ENCODE measurements around the gene ADGRE3. TPM values are rescaled to one million over a fixed set of nuclear protein-coding genes. Genes with fewer than 3 reads are reported as not detected.

The ADGRE3 gene
- total RNA-seq, 1 experiment from 2014 or later = not detected

GRCh38 chr19:14669940-14670339 lies 4.7 kb downstream of the ADGRE3 start:
- no peak for DNase-seq
- Histone ChIP-seq H3K9me3 (ENCODE audit: control insufficient read depth, low read depth, low read length) (no peaks in the 10 kb centered on the region), H3K56ac (ENCODE audit: insufficient read length, low read depth, low read length) (no peak overlapping the region), H3K9ac (ENCODE audit: extremely low read depth, insufficient read length, low read length) (no peak overlapping the region), H4K20me1 (ENCODE audit: control insufficient read depth, insufficient read depth, insufficient read length) (no peaks in the 10 kb centered on the region), H3K14ac (ENCODE audit: insufficient read depth, low read length) (no peak overlapping the region), H2BK20ac (ENCODE audit: low read depth, low read length, poor library complexity, severe bottlenecking) (no peak overlapping the region), H3K4me1 (ENCODE audit: insufficient read depth, low read length) (no peaks in the 10 kb centered on the region), H3K27ac (ENCODE audit: insufficient read length, low read depth, low read length) (no peak overlapping the region), H2BK120ac (ENCODE audit: low read depth, low read length, poor library complexity, severe bottlenecking) (no peak overlapping the region), H3K23ac (ENCODE audit: insufficient read length, low read depth, low read length) (no peak overlapping the region), H3K79me2 (ENCODE audit: insufficient read depth, low read length) (no peaks in the 10 kb centered on the region), H3K27me3 (ENCODE audit: insufficient read depth, low read length) (no peaks in the 10 kb centered on the region), H2BK15ac (ENCODE audit: low read depth, low read length) (no peak overlapping the region), H3T11ph (ENCODE audit: low read length) (no peak overlapping the region), H2BK12ac (ENCODE audit: insufficient read length, low read depth, low read length) (no peak overlapping the region), H2BK5ac (ENCODE audit: insufficient read length, low read length) (no peak overlapping the region), H3K23me2 (ENCODE audit: insufficient read length, low read depth, low read length, poor library complexity, severe bottlenecking) (no peaks in the 10 kb centered on the region), H4K8ac (replicated peaks; ENCODE audit: insufficient read length, low read depth, low read length) (no peak overlapping the region), H3K18ac (ENCODE audit: insufficient read length, low read depth, low read length) (no peak overlapping the region), H2AFZ (ENCODE audit: low read length) (no peak overlapping the region), H4K5ac (ENCODE audit: insufficient read length, low read depth, low read length) (no peak overlapping the region), H3K4me2 (ENCODE audit: insufficient read depth, insufficient read length, low read length) (no peak overlapping the region), H3K79me1 (ENCODE audit: insufficient read depth, low read depth, low read length, poor library complexity, severe bottlenecking) (no peaks in the 10 kb centered on the region), H3K4ac (ENCODE audit: low read depth, low read length) (no peak overlapping the region), H2AK5ac (ENCODE audit: insufficient read length, low read length) (no peak overlapping the region), H4K91ac (ENCODE audit: insufficient read length, low read depth, low read length) (no peak overlapping the region)
- Mint-ChIP-seq H3K9me3 (peaks cover 29 to 89% of the 10 kb centered on the region in 2 experiments), H3K27me3 (ENCODE audit: low read depth) (peaks cover 5% of the 10 kb centered on the region), H3K4me1 (no peaks in the 10 kb centered on the region), H3K36me3 (ENCODE audit: insufficient read depth in 1 of 3, low read depth in 3 of 3) (peaks cover 0 to 6% (median 0%) of the 10 kb centered on the region in 3 experiments; a peak in 1 of 7 replicates), H3K27ac (no peak overlapping the region), H3K4me3 (no peak overlapping the region)
- no CpG with 5 or more reads among the region's 3 CpGs for WGBS (ENCODE audit: extremely low coverage, insufficient read length, low lambda C conversion rate)
- no peak for TF ChIP-seq CTCF (conservative IDR thresholded peaks at IDR 0.05)

All from H9 (cell line).